ENCODE results near the gene DHRS3.

DNA sequence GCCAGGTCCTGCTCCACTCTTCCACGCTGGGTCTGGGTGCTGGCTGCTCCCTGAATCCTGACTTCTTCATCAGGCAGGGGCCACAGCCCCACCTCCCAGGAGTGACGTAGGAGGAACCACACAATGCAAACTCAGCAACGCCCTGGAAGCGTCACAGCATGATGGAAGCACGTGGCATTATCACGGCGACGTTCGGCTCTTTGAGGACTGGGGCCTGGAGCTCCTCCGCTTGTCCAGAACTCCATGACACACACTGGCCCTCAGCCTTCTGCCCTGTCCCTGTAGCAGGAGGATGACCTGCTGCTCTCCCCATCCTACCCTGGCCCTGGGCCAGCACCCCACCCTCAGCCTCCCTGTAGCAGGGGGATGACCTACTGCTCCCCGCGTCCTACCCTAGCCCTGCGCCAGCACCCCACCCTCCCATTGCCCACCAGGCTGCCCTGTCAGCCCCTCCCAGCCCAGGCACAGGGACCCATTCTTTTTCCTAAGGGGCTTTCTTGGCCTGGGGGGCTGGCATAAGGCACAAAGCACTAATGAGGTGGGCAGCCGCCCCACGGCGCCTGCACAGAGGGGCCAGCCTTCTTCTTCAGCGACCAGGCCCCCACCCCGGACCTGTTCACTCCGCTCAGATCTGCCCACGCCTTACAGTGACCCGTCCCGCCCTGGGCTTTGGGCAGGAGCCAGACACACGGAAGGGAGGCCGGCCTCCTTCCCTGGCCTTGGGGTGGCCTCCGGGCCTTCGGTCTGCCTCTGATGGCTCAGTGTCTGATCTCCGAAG lies 65.7 kb downstream of the DHRS3 start:
- TF ChIP-seq, protein P1, sequence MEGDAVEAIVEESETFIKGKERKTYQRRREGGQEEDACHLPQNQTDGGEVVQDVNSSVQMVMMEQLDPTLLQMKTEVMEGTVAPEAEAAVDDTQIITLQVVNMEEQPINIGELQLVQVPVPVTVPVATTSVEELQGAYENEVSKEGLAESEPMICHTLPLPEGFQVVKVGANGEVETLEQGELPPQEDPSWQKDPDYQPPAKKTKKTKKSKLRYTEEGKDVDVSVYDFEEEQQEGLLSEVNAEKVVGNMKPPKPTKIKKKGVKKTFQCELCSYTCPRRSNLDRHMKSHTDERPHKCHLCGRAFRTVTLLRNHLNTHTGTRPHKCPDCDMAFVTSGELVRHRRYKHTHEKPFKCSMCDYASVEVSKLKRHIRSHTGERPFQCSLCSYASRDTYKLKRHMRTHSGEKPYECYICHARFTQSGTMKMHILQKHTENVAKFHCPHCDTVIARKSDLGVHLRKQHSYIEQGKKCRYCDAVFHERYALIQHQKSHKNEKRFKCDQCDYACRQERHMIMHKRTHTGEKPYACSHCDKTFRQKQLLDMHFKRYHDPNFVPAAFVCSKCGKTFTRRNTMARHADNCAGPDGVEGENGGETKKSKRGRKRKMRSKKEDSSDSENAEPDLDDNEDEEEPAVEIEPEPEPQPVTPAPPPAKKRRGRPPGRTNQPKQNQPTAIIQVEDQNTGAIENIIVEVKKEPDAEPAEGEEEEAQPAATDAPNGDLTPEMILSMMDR (IDR thresholded peaks at IDR 0.05; ENCODE audit: low read depth, low read length), result no peak
- no peak for TF ChIP-seq EZH2phosphoT487 (IDR thresholded peaks at IDR 0.05; ENCODE audit: low read depth)
